HG03135 (cell line): Measurements from ENCODE around the gene C4orf51.
"Not testable (repeated sequence)": the region's sequence is repeated elsewhere in the genome, so short reads cannot be mapped to it uniquely, and the experiment has no call there.

Experiments used
- ATAC-seq: cut with Tn5 transposase; IDR thresholded peaks from one replicate; pipeline ENCODE4 v1.9.1; 2021; ENCODE audit warnings: mild to moderate bottlenecking, moderate library complexity; ENCODE audit not compliant: unreplicated experiment

C4orf51 gene

GRCh38 chr4:145679991-145680455 lies at the start of gene C4orf51:
Gene C4orf51, plus strand, starts transcription at chr4:145680146. Its CDS starts 58 bp downstream, at chr4:145680204.
- no peak for ATAC-seq

DNA sequence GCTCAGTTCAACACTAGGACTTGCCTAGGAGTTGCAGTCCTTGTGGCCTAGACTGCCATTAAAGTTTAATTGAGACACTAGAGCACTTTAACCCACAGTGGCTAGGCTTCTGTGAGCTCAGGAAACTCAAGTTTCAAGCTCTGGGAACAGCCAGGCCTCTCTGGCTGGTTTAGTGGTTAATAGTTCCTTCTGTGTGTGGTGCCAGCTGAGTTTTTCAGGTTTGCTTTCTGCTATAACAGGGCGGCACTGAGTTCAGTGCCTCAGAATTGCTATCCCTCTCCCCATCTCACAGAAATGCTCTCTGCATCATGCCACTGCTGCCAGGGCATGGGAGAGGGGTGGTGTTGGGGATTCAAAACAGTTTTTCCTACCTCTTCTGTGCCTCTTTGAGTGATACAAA lies 44.8 kb upstream of the C4orf51 start:
- ATAC-seq: no peak

GRCh38 chr4:145635630-145636029 lies 44.3 kb upstream of the C4orf51 start:
- ATAC-seq: no peak

- no peak for ATAC-seq
These were observed 40.7 kb upstream of the C4orf51 start for GRCh38 chr4:145639186-145639698.

DNA sequence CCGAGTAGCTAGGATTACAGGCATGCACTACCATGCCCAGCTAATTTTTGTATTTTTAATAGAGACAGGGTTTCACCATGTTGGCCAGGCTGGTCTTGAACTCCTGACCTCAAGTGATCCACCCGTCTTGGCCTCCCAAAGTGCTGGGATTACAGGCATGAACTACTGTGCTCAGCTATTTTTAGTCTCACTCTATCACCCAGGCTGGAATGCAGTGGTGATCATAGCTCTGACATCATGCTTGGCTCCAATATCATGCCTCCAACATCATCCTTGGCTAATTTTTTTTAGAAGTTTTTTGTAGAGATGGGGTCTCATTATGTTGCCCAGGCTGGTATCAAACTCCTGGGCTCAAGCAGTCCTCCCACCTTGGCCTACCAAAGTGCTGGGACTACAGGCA lies 39.7 kb upstream of the C4orf51 start:
- ATAC-seq: not testable (repeated sequence)

DNA sequence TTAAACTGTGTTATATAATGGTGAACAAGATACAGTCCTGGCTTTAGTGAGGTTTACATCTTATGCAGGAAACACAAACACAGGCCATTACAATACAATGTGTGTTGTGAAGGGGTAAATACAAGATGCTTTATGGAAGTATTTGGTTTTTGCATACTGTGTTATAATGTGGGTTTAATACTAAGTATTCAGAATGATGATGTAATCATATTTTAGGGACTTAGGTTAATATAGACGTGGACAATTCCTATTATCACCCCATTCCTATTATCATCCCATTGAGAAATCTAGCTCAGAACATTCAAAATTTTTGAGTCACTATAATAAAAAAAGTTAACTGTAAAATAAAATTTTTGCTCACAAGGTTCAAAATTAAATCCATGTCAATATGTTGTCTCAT lies 36.7 kb upstream of the C4orf51 start:
- ATAC-seq: no peak

DNA sequence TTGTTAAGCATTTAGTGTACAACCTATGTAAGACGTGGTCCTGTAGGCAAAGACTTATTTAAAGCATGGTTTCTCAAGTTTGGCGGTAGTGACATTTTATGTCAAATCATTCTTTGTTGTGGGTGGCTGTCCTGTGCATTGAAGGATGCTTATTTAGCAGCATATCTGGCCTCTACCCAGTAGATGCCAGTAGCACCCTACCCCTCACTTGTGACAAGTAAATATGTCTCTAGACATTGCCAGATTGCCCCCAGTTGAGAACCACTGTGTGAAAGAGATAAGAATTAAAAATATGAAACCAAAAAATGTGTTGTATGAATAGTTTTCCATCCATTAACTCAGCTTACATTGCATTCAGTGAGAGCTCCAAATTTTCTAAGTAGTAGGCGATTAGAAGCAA lies 35.2 kb upstream of the C4orf51 start:
- no peak for ATAC-seq

DNA sequence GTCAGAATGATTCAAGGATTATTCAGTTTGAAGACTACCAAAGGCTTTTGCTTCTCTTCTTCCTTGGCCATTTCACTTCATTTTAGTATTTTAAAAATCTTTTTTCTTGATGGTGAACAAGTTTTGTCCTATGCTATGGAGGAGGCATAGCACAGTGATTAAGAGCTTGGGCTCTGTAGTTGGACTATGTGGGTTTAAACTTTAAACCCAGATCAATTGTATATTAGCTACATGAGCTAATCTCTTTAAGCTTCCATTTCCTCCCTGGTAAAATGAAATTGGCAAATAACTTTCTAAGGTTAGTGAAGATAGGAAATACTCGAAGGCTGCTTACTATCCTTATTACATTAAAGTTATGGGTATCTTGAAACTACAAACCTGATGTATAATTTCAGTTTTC lies 23.8 kb upstream of the C4orf51 start:
- ATAC-seq: no peak

- no peak for ATAC-seq
These were observed 19.9 kb upstream of the C4orf51 start for GRCh38 chr4:145660064-145660463.

DNA sequence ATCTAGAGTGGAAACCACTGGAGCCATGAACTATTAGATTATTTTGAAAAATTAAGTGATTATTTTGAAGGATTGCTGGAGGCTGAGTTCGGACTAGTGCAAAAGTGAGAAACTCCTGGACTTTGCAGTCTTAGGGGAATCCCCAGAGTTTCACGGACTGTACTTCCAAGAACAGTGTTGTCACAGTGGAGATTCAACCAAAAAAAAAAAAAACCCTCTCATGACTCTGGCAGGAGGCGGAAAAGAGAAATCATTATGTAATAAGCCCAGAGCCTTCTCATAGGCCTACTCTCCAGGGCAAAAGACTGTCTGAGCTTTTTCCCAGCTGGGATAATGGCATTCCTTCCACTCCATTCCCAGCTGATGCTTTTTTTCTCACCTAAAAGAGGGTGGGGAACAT lies 16.8 kb upstream of the C4orf51 start:
- ATAC-seq: no peak

- no peak for ATAC-seq
These were observed 14.2 kb upstream of the C4orf51 start for GRCh38 chr4:145665773-145666172.

DNA sequence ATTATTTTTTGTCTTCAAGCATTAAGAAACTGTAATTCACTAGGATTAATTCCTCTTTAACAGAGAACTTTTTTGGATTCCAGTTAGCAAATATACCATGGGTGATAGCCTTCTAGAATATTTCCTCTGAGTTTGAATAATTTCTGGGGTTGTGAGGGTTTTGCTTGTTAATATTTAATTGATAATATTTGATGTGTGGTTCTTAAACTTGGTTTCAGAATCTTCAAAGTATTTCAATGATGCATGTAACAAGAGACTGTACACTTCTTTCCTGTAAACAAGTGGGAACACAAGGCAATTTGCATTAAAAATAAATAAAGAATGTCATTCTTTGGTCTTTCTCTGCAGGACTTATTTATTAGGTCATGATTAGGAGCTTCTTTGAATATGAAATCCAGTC lies 9.5 kb upstream of the C4orf51 start:
- no peak for ATAC-seq

DNA sequence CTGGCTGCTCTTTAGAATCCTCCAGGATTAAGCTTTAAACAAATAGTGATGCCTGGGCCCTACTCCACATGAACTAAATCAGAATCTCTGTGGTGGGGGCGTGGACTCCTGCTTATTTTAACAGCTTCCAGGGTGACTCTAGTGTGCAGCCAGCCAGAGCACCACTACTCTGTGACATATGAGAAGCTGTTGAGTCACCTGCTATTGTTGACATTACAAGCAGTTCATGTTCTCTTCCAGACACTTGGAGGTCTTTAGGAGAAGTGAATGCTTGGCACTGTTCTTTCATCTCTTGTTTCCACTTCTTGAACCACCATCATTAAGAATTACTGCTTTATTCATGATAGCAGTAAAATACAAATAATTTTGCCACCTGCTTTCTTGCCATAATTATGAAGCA lies 426 bp upstream of the C4orf51 start:
- ATAC-seq: no peak

- ATAC-seq: no peak
These were observed 956 bp downstream of the C4orf51 start for GRCh38 chr4:145680902-145681301.

DNA sequence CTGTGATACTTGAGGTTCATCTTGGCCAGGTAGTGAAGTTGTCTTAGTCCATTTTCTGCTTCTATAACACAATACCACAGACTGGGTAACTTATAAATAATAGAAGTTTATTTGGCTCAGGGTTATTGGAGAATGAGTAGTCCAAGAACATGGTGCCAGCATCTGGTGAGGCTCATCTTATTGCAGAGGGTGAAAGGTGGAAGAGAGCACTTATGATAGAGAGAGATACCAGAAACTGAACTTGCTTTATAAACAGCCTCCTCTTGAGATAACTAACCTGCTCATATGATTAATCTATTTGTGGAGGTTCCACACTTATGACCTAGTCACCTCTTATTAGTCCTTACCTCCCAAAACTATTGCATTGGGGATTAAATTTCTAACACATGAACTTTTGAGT lies 1.6 kb downstream of the C4orf51 start:
- ATAC-seq: no peak

GRCh38 chr4:145681956-145682355 lies 2.0 kb downstream of the C4orf51 start:
- no peak for ATAC-seq

DNA sequence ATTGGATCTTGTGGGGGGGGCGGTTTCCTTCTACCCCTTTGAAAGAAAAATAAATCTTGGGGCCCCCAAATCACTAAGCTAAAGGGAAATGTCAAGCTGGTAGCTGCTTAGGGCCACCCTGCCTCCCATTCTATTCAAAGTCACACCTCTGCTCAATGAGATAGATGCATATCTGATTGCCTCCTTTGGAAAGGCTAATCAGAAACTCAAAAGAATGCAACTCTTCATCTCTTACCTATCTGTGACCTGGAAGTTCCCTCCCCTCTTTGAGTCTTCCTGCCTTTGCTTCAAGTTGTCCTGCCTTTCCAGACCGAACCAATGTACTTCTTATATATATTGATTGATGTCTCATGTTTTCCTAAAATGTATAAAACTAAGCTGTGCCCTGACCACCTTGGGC lies 7.0 kb downstream of the C4orf51 start:
- ATAC-seq: no peak

DNA sequence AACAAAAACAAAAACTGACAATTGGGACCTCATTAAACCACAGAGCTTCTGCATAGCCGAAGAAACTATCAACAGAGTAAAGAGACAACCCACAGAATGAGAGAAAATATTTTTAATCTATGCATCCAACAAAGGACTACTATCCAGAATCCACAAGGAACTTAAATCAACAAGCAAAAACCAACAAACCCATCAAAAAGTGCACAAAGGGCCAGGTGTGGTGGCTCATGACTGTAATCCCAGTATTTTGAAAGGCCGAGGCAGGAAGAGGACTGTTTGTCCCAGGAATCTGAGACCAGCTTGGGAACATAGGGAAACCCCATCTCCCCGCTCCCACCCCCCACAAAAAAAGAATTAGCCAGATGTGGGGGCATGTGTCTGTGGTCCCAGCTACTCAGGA lies 10.7 kb downstream of the C4orf51 start:
- no peak for ATAC-seq

GRCh38 chr4:145691416-145691815 lies 11.5 kb downstream of the C4orf51 start:
- not testable (repeated sequence) for ATAC-seq

GRCh38 chr4:145694929-145695328 lies 15.0 kb downstream of the C4orf51 start:
- ATAC-seq: no peak

DNA sequence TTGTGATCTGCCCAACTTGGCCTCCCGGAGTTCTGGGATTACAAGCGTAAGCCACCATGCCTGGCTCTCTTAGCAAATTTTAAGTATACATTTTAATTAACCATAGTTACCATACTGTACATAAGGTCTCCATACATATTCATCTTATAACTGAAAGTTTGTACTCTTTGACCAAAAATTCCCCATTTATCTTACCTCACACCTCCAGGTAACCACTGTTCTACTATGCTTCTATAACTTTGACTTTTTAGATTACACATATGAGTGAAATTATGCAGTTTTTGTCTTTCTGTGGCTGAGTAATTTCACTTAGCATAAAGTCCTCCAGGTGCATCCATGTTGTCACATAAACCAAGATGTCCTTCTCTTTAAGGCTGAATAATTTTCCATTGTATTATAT lies 17.4 kb downstream of the C4orf51 start:
- ATAC-seq: no peak

DNA sequence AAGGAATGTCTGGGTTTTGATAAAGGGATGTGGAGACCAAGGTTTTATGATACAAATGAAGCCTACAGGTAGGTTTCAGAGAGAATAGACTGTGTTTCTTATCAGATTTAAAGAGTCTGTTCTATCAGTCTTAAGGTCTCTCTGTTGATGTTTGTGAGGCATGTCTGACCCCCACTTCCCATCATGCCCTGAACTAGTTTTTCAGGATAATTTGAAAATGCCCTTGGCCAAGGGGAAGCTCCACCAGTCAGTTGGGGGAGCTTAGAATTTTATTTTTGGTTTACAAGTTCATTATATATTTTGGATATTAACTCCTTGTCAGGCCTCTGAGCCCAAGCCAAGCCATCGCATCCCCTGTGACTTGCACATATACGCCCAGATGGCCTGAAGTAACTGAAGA lies 18.6 kb downstream of the C4orf51 start:
- ATAC-seq: no peak

GRCh38 chr4:145703850-145704497 lies 24.0 kb downstream of the C4orf51 start:
- no peak for ATAC-seq
